Transverse colon (tissue), 4 donors: ENCODE measurements around the gene CLEC2D. TPM values are rescaled to one million over a fixed set of nuclear protein-coding genes. Genes with fewer than 3 reads are reported as not detected.

Experiments
- DNase-seq: peaks from one replicate; pipeline ENCODE4 v3.0.0-alpha.2; 2019
- H3K27ac ChIP-seq, 4 donors: fragments of 200-600 bp; sonication (generic); 2 replicates each; pipeline ENCODE4 v1.5.1; 2016 to 2018; ENCODE audit warnings: inconsistent platforms in 4 of 4
- H3K27me3 ChIP-seq: fragments of 200-600 bp; sonication (generic); 2 replicates; pipeline ENCODE4 v1.5.1; 2017; ENCODE audit warnings: inconsistent platforms
- H3K36me3 ChIP-seq, 4 donors: fragments of 200-600 bp; sonication (generic); 2 replicates each; pipeline ENCODE4 v1.5.1; 2017 to 2019; ENCODE audit warnings: inconsistent platforms in 4 of 4
- H3K4me1 ChIP-seq, 4 donors: fragments of 200-600 bp; sonication (generic); 2 replicates each; pipeline ENCODE4 v1.5.1; 2017 to 2020; ENCODE audit warnings: inconsistent platforms in 4 of 4
- H3K4me3 ChIP-seq, 4 donors: fragments of 200-600 bp; sonication (generic); 1 replicate in 1 of 4; 2 replicates in 3 of 4; pipeline versions ENCODE4 v1.5.1 to v1.6.1; 2017 to 2019; ENCODE audit warnings: inconsistent platforms in 4 of 4
- H3K9me3 ChIP-seq, 2 donors: fragments of 200-600 bp; sonication (generic); 2 replicates each; pipeline ENCODE4 v1.5.1; 2017 to 2019; ENCODE audit warnings: inconsistent platforms in 2 of 2
- CTCF ChIP-seq, 5 experiments: fragments of 200-600 bp in 3 of 5; fragments of 450-650 bp in 2 of 5; sonication (generic) in 3 of 5; IDR thresholded peaks; 1 replicate in 2 of 5; 2 replicates in 3 of 5; pipeline ENCODE4 v1.5.1; 2016 to 2017; ENCODE audit warnings: antibody characterized with exemption in 5 of 5, inconsistent platforms in 3 of 5, mild to moderate bottlenecking in 2 of 5, moderate library complexity in 1 of 5
- EP300 ChIP-seq: sonication (generic); formaldehyde crosslinking; IDR thresholded peaks from one replicate; pipeline ENCODE4 v1.6.1; 2017; ENCODE audit warnings: antibody characterized with exemption, low read depth
- POLR2A ChIP-seq: fragments of 450-650 bp; IDR thresholded peaks from one replicate; pipeline ENCODE4 v1.6.1; 2016; ENCODE audit warnings: antibody characterized with exemption, mild to moderate bottlenecking, moderate library complexity
- POLR2AphosphoS5 ChIP-seq, 3 donors: sonication (generic); formaldehyde crosslinking; IDR thresholded peaks; one replicate each; pipeline ENCODE4 v1.6.1; 2016; ENCODE audit warnings: antibody characterized with exemption in 3 of 3
- WGBS, 2 donors: methylation state at CpG; one replicate each; pipeline ENCODE4 v1.1.5; 2018; ENCODE audit warnings: low coverage in 1 of 2; 5-methylcytosine and 5-hydroxymethylcytosine counted together
- in situ Hi-C, 4 donors: fragments of 200-750 bp; cut with MboI; loops; one replicate each; pipeline versions ENCODE4 v1.15.0 to v1.15.1; 2017; ENCODE audit warnings: low sequenced_read_pairs in 3 of 4, low pct_ligation_motif_present in 1 of 4, low pct_unique_long_range_greater_than_20kb in 1 of 4
- intact Hi-C: fragments of 100-400 bp; cut with DNase I; formaldehyde crosslinking; loops from one replicate; pipeline ENCODE4 v1.15.1; 2023; ENCODE audit warnings: low total_unique reads
- total RNA-seq, 4 donors: library from RNA; depleted of rRNA; stranded (reverse); fragments of >200 nt; gene quantifications; one replicate each; pipeline ENCODE4 v1.1.0, GENCODE V29; 2016

Gene CLEC2D
- total RNA-seq, 4 donors from 2014 or later, result 5.4 to 23.3 (median 9.3) TPM

- Histone ChIP-seq H3K27ac (no peak overlapping the region), H3K36me3 (peaks cover 0 to 6% (median 0%) of the 10 kb centered on the region in 4 donors), H3K9me3 (peaks cover 0 to 6% of the 10 kb centered on the region in 2 donors), H3K27me3 (no peaks in the 10 kb centered on the region), H3K4me1 (peaks cover 0 to 11% (median 7%) of the 10 kb centered on the region in 4 donors), H3K4me3 (no peak overlapping the region)
- intact Hi-C loops, result no loop called here
- no peak for TF ChIP-seq POLR2AphosphoS5 (IDR thresholded peaks at IDR 0.05)
- TF ChIP-seq EP300, result no peak
- TF ChIP-seq POLR2A, result no peak
- no peak for TF ChIP-seq CTCF (IDR thresholded peaks at IDR 0.05)
- no peak for DNase-seq
- in situ Hi-C loops, result no loop called here
These were observed 28.1 kb downstream of the CLEC2D start for GRCh38 chr12:9697619-9698018.

DNA sequence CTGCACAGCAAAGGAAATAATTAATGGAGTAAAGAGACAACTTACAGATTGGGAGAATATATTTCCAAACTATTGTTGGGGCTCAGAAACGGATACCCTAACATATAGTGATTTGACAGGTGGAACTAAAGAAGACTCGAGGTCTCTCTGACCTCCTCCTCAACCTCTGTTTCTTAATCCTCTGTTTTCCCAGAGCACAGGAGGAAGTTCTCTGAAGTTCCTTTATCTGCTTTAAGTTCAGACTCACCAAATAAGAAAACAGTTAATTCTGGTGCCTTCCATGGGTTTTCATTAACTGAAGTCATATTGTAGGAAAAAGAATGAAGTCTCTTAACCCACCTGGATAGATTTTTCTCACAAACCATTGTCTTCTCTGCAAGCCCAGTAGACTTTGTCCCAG, 29.2 kb downstream of the CLEC2D start:
- no peaks in the 10 kb centered on the region for H3K27me3 ChIP-seq
- WGBS, 2 donors, result 90 to 94% methylated on average over 2 of the region's 2 CpGs

GRCh38 chr12:9699269-9699897, 29.9 kb downstream of the CLEC2D start:
- no peak overlapping the region for H3K27ac ChIP-seq

More for the DNA sequence above, 29.2 kb downstream of the CLEC2D start:
- TF ChIP-seq EP300, result no peak
- no peak for TF ChIP-seq POLR2A
- no peak for TF ChIP-seq POLR2AphosphoS5 (IDR thresholded peaks at IDR 0.05)
- TF ChIP-seq CTCF (IDR thresholded peaks at IDR 0.05), result no peak
- Histone ChIP-seq H3K4me3 (no peak overlapping the region), H3K36me3 (no peaks in the 10 kb centered on the region), H3K4me1 (peaks cover 0 to 11% (median 7%) of the 10 kb centered on the region in 4 donors), H3K27ac (no peak overlapping the region), H3K9me3 (peaks cover 0 to 6% of the 10 kb centered on the region in 2 donors)
- intact Hi-C loops, result no loop called here
- no peak for DNase-seq
- in situ Hi-C loops, result no loop called here

More at GRCh38 chr12:9699269-9699897, 29.9 kb downstream of the CLEC2D start:
- WGBS, 2 donors, result 50% methylated on average over 1 of the region's 1 CpG; no CpG with 5 or more reads in 1 of the 2 donors
- no peaks in the 10 kb centered on the region for H3K36me3 ChIP-seq
- H3K4me3 ChIP-seq, result no peak overlapping the region
- peaks cover 0 to 6% of the 10 kb centered on the region in 2 donors for H3K9me3 ChIP-seq
- in situ Hi-C loops, result no loop called here
- H3K4me1 ChIP-seq, result peaks cover 0 to 11% (median 7%) of the 10 kb centered on the region in 4 donors
- TF ChIP-seq POLR2A (no peak), EP300 (no peak), POLR2AphosphoS5 (IDR thresholded peaks at IDR 0.05) (no peak), CTCF (IDR thresholded peaks at IDR 0.05) (no peak)
- H3K27me3 ChIP-seq, result no peaks in the 10 kb centered on the region
- no peak for DNase-seq
- intact Hi-C loops, result no loop called here
